Measurements from ENCODE around the gene FCRLA.

DNA sequence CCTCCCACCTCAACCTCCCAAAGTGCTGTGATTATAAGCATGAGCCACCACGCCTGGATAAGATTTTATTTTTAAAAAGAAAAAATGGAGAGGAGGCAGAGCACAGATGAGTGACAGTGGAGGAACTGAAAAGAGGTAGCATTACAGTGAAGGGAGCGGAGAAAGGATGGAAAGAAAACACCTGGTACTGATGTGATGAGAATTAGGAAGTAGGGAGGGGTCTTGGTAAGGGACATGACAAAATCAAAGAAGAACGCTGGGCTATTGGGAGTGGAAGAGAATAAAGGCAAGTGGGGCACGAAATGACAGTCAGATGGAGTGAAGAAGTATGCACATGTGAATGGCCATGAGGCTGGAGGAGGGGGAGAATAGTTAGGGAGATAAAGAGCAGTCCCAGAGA is 2.3 kb downstream of the FCRLA start:
- TF ChIP-seq, protein P1, sequence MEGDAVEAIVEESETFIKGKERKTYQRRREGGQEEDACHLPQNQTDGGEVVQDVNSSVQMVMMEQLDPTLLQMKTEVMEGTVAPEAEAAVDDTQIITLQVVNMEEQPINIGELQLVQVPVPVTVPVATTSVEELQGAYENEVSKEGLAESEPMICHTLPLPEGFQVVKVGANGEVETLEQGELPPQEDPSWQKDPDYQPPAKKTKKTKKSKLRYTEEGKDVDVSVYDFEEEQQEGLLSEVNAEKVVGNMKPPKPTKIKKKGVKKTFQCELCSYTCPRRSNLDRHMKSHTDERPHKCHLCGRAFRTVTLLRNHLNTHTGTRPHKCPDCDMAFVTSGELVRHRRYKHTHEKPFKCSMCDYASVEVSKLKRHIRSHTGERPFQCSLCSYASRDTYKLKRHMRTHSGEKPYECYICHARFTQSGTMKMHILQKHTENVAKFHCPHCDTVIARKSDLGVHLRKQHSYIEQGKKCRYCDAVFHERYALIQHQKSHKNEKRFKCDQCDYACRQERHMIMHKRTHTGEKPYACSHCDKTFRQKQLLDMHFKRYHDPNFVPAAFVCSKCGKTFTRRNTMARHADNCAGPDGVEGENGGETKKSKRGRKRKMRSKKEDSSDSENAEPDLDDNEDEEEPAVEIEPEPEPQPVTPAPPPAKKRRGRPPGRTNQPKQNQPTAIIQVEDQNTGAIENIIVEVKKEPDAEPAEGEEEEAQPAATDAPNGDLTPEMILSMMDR (conservative IDR thresholded peaks at IDR 0.05; ENCODE audit: low read length), result no peak
- no peak for TF ChIP-seq EZH2phosphoT487 (IDR thresholded peaks at IDR 0.05; ENCODE audit: borderline replicate concordance, low read depth, low read length)

All from OCI-LY7 (cell line).